HG03103 (cell line): ENCODE results near the gene RSF1.
"Not testable (repeated sequence)": the region's sequence is repeated elsewhere in the genome, so short reads cannot be mapped to it uniquely, and the experiment has no call there.

Experiments used
- ATAC-seq: cut with Tn5 transposase; IDR thresholded peaks from one replicate; pipeline ENCODE4 v1.9.1; 2021; ENCODE audit warnings: low read depth; ENCODE audit not compliant: unreplicated experiment

The RSF1 gene

GRCh38 chr11:77637345-77638165 lies 183.0 kb downstream of the RSF1 start, which contains the start of gene CLNS1A:
TSS of gene CLNS1A (minus strand) at chr11:77637794. CDS start at chr11:77637714, 80 bp downstream.
- ATAC-seq, result peak; percentile 94

GRCh38 chr11:77636731-77637344 lies 183.7 kb downstream of the RSF1 start:
- no peak for ATAC-seq

GRCh38 chr11:77633926-77634325 lies 186.6 kb downstream of the RSF1 start:
- ATAC-seq, result not testable (repeated sequence)

- ATAC-seq, result no peak
Observed at GRCh38 chr11:77630157-77630710, 190.3 kb downstream of the RSF1 start.

GRCh38 chr11:77619576-77620198 lies 200.8 kb downstream of the RSF1 start:
- no peak for ATAC-seq

DNA sequence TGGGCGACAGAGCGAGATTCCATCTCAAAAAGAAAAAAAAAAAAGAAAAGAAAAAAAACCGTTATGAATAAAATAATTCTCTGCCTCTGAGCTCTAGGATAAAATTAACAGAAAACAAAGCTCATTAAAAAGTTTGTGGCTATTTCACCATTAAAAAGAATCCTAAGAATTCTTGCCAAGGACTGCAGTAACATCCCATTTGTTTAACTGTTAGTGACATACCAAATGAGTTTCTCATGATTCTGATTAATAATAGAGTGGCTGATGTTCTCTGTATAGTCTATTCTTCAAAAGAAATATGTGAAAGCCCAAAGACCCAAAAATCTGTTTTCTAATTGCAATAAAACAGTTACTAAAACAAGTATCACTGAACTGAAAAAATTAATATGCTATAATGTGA lies 202.6 kb downstream of the RSF1 start:
- ATAC-seq, result no peak

- no peak for ATAC-seq
Observed at GRCh38 chr11:77611921-77612320, 208.6 kb downstream of the RSF1 start.
